Activated CD4-positive, alpha-beta memory T cell treated with anti-CD3 and anti-CD28 coated beads, Interleukin-2, amount 10 ng/mL, durations not matched to agents 7 days and 5 days (primary cell): Measurements from ENCODE around the gene TLCD1. TPM values are rescaled to one million over a fixed set of nuclear protein-coding genes. Genes with fewer than 3 reads are reported as not detected.

ENCODE experiments used
- CTCF ChIA-PET: fragments of 350-600 bp; sonication (Branson Sonifier 250); formaldehyde crosslinking; loops from one replicate; lab custom pipeline; 2021; ENCODE audit warnings: antibody characterized with exemption, inconsistent platforms; lab: Charles Lee
- POLR2A ChIA-PET: fragments of 350-600 bp; sonication (Branson Sonifier 250); formaldehyde crosslinking; loops from one replicate; lab custom pipeline; 2021; ENCODE audit warnings: antibody characterized with exemption; lab: Charles Lee
- DNase-seq: peaks from one replicate; pipeline ENCODE4 v3.0.0-alpha.2; 2020
- H3K27ac Mint-ChIP-seq: one replicate; pipeline ENCODE4 v1.8.0; 2021; ENCODE audit warnings: mild to moderate bottlenecking, mixed read lengths
- H3K27me3 Mint-ChIP-seq: one replicate; pipeline ENCODE4 v1.8.0; 2021; ENCODE audit warnings: mixed read lengths
- H3K36me3 Mint-ChIP-seq: one replicate; pipeline ENCODE4 v1.8.0; 2021; ENCODE audit warnings: low read depth, mixed read lengths
- H3K4me1 Mint-ChIP-seq: one replicate; pipeline ENCODE4 v1.8.0; 2021; ENCODE audit warnings: mixed read lengths
- H3K4me3 Mint-ChIP-seq: one replicate; pipeline ENCODE4 v1.8.0; 2021; ENCODE audit warnings: mild to moderate bottlenecking, mixed read lengths
- H3K9me3 Mint-ChIP-seq: one replicate; pipeline ENCODE4 v1.8.0; 2021; ENCODE audit warnings: mixed read lengths
- total RNA-seq, 2 experiments: library from RNA; stranded (reverse); gene quantifications; one replicate each; pipeline ENCODE4 v1.2.3, GENCODE V29; 2021

Gene TLCD1
- total RNA-seq, 2 experiments from 2014 or later, result 1.4 to 2.3 TPM

DNA sequence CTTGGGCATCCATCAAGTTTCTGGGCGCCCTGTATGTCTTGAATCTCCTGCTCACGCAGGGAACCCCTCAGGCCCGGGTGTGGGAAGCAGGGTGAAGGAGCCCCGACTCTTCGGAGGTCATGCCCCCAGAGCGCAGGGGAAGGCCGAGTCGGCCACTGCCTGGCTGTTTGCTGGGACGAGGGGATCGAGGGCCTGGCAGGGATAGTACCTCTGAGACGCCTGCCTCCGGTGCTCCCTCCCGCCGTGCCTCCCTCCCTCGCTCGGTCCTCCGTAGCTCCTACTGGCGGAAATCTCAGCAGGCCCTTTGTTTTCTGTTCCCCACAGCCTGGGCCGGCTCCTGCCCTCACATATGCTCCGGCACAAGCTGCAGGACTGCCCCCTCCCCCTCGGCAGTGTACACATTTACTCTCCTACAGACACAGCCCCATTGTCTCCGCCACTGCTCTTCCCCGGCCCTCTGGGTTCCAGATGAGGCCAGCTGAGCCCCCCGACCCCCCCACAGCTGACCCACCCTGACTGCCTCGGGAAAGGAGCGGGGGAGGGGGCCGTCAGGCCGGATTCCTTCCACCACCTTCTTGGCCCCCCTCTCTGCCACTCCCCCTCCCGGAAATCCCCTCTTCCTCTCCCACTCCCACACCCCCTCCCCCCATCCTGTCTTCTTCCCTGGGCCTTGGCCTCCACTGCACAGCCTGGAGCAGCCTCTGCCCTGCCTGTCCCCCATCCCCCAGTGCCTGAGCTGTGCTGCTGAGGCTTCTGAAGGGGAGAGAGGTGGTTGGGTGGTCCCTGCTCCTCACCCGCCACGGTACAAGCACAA, 19.1 kb upstream of the TLCD1 start:
- DNase-seq, result peak; percentile 50
- peak overlapping the region; percentile 82 for H3K4me3 Mint-ChIP-seq
- peaks cover 3% of the 10 kb centered on the region for H3K9me3 Mint-ChIP-seq
- peak overlapping the region; percentile 82 for H3K27ac Mint-ChIP-seq
- POLR2A ChIA-PET, result interaction anchor here (0.8 to 16.8 kb wide), 8 partner anchors 10 to 204 kb away, joined by 3 to 426 read pairs (median 4); partner anchors contain the start of genes DHRS13, NEK8, RPL23A and TLCD1
- CTCF ChIA-PET, result interaction anchor here (0.5 to 17.2 kb wide), 4 partner anchors 18 to 181 kb away, joined by 3 to 458 read pairs (median 4); partner anchors contain the start of genes NEK8, RPL23A and TLCD1
- H3K27me3 Mint-ChIP-seq, result no peaks in the 10 kb centered on the region
- peaks cover 38% of the 10 kb centered on the region for H3K36me3 Mint-ChIP-seq
- H3K4me1 Mint-ChIP-seq, result peaks cover 36% of the 10 kb centered on the region

DNA sequence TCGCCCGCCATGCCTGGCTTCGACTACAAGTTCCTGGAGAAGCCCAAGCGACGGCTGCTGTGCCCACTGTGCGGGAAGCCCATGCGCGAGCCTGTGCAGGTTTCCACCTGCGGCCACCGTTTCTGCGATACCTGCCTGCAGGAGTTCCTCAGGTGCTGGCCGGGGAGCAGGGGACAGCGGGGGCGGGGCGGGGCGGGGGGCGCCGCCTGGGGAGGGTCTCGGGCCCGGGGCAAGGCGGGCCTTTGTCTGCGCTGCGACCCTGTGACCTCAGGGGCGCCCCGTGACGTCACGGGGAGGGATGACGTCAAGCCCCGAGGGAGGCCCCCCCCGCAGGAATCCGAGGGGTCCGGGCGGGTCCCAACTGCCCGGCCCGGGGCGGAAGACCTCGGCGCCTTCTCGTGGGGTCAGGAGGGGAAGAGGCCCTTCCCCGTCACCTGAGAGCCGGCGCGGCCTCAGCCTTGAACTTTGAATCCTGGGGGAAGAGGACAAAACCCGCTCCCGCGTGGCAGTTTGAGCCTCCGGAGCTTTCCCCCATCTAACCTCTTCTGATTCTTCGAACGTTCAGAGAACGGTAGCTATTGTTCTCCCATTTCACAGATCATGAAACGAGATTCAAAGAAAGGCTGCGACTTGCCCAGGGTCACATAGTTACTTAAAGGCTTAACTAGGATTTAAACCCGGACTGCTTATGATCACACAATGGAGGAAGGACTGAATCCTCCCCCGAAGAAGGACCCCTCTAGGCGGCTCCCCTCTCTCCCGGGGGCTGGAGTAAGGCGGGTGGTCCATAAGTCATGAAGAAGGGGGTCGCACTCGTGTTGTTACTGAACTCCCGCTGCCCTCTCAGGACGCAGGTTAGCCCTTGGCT, 18.3 kb upstream of the TLCD1 start:
- ChIA-PET POLR2A (interaction anchor here (0.8 to 16.8 kb wide), 9 partner anchors 9 to 205 kb away, joined by 3 to 426 read pairs (median 5); partner anchors contain the start of genes DHRS13, NEK8, RPL23A and TLCD1), CTCF (interaction anchor here (0.9 to 17.2 kb wide), 3 partner anchors 18 to 182 kb away, joined by 3 to 458 read pairs (median 5); partner anchors contain the start of genes NEK8, RPL23A and TLCD1)
- peak; percentile 75 for DNase-seq
- no peaks in the 10 kb centered on the region for H3K27me3 Mint-ChIP-seq
- peaks cover 37% of the 10 kb centered on the region for H3K36me3 Mint-ChIP-seq
- peaks cover 34% of the 10 kb centered on the region for H3K4me1 Mint-ChIP-seq
- H3K9me3 Mint-ChIP-seq, result peaks cover 5% of the 10 kb centered on the region
- H3K27ac Mint-ChIP-seq, result peak overlapping the region; percentile 82
- peak overlapping the region; percentile 82 for H3K4me3 Mint-ChIP-seq

DNA sequence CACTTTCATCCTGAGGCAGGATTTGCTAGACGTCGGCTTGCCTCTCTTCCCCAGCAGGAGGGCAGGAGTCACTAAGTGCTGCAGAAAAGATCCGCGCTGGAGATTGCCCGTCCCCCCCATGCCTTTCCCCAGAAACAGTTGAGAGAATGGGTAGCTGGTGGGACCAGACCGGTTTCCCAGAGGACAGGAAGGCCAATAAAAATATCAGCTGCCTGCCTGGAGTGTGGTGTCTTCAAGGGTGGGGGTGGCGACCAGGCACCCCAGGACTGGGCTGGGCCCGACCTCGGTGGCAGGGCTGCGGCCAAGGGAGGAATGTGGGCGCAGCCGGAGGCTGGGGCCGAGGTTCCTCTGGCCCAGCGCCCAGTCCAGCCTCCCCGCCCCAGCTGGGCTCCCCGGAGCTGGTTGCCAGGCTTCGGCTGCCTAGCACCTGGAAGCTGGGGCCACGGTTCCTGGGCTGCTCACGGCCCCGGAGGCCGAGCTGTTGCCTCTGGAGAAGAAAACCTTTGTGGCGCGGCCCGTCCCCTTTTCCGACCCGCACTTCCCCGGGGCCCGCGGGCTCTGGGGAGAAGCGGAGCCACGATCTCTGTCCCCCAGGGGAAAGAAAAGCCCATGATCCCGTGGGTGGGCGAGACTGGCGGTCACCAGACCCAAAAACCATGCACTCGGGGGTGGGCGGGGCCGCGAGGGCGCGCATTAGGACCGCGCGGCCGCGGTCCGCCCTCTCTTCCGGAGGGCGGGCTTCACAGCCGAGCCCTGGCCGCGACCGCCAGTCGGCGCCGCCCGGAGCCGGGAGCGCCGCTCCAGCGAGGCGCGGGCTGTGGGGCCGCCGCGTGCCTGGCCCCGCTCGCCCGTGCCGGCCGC, 17.4 kb upstream of the TLCD1 start, which contains the start of gene TRAF4:
TRAF4 (plus strand) TSS at position 769 of the 861 bp plus-strand sequence. CDS start 102 bp downstream, outside the sequence.
- peaks cover 34% of the 10 kb centered on the region for H3K4me1 Mint-ChIP-seq
- POLR2A ChIA-PET, result interaction anchor here (0.7 to 16.8 kb wide), 8 partner anchors 8 to 949 kb away, joined by 3 to 426 read pairs (median 4); partner anchors contain the start of genes BLTP2, NEK8, PHF12 and RPL23A

DNA sequence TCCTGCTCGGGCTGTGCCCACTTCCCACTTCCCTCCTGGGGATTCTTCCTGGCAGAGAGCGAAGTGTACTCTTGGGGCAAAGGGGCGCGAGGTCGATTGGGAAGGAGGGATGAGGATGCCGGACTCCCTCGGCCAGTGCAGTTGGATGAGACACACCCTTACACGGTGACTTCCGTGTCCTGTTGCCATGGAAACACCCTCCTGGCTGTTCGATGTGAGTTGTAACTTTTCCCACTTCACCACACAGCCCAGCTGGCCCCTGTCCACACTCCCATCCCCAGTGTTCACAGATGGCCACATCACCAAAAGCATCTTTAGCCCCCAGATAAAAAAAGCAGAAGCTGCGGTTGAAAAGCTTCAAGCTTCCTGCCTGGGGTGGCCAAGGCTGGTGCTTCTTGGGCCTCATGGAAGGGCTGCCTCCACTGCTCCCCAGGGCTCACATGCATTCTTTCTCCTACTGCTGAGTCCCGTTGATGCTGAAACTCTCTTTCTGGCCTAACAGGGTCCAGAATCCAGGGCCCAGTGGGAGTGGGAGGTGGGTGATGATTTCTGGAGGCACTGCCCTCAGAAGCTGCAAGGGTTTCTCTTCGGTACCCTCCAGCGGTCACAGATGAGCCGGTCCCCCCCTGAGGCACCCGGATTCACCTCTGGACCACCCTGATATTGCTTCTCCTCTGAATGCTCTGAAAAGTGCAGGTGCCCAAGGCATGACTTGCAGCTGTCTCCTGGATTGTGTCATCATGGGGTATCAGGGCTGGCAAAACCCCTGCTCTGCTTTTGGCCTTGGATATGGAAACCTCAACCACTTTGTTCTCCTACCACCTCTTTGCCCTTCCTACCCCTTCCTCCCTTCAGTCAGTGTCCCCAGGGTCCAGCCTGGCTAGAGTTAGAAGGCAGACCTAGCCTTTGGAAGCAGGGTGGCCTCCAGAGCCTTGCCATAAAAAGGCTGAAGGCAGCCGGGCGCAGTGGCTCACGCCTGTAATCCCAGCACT, 15.6 kb upstream of the TLCD1 start:
- peaks cover 5% of the 10 kb centered on the region for H3K9me3 Mint-ChIP-seq
- H3K4me1 Mint-ChIP-seq, result peaks cover 31% of the 10 kb centered on the region
- POLR2A ChIA-PET, result interaction anchor here (1.5 to 16.8 kb wide), 3 partner anchors 15 to 30 kb away, joined by 5 to 426 read pairs (median 6); partner anchors contain the start of genes NEK8, PROCA1, RPL23A and TLCD1
- H3K4me3 Mint-ChIP-seq, result no peak overlapping the region
- CTCF ChIA-PET, result interaction anchor here (0.7 to 17.2 kb wide), 2 partner anchors 8 to 15 kb away, joined by 3 to 458 read pairs; partner anchors contain the start of genes NEK8 and TLCD1
- no peak for DNase-seq
- peaks cover 26% of the 10 kb centered on the region for H3K36me3 Mint-ChIP-seq
- no peaks in the 10 kb centered on the region for H3K27me3 Mint-ChIP-seq
- no peak overlapping the region for H3K27ac Mint-ChIP-seq

More for the DNA sequence above, 17.4 kb upstream of the TLCD1 start, which contains the start of gene TRAF4:
- H3K27me3 Mint-ChIP-seq, result no peaks in the 10 kb centered on the region
- peak within 1 kb of the TSS; percentile 82 for H3K4me3 Mint-ChIP-seq
- peaks cover 35% of the 10 kb centered on the region for H3K36me3 Mint-ChIP-seq
- CTCF ChIA-PET, result interaction anchor here (17.2 kb wide), 1 partner anchor 17 kb away, joined by 458 read pairs; the partner anchor contains the start of genes NEK8 and TLCD1
- peaks cover 5% of the 10 kb centered on the region for H3K9me3 Mint-ChIP-seq
- peak within 1 kb of the TSS; percentile 82 for H3K27ac Mint-ChIP-seq
- DNase-seq, result peak; percentile 80

DNA sequence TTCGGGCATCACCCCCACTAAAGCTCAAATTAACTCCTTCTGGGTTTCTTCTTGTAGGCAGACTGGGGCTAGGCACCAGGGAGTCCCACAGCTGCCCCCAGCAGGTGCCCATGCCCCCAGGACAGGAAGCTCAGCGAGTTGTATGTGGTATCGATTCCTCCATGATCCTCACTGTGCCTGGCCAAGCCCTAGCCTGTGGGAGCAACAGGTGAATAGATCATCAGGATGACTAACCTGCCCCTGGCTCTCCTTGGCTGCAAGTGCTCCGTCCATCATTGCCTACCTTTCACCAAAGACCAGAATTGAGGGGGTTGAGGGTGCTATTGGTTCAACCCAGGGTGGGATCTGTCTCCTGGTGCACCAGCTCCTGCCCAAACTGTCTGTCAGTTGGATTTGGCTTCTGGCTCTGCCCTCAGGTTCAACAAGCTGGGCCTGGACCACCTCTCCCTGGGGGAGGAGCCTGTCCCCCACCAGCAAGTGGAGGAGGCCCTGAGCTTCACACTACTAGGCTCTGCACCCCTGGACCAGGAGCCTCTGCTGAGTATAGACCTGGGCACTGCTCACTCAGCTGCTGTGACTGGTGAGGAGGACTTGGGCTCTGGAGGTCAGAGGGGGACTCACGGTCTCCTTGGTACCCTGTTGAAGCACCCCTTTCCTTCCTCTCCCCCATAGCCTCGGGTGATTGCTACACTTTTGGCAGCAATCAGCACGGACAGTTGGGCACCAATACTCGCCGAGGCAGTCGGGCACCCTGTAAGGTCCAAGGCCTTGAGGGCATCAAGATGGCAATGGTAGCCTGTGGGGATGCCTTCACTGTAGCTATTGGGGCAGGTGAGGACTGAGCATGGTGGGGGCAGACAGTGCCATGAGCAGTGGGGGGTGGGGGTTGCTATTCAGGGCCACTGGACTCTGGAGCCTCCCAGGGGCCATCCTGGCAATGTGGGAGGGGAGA, 14.6 kb upstream of the TLCD1 start:
- H3K36me3 Mint-ChIP-seq, result peaks cover 26% of the 10 kb centered on the region
- no peak for DNase-seq
- no peak overlapping the region for H3K27ac Mint-ChIP-seq
- POLR2A ChIA-PET, result interaction anchor here (1.5 to 16.8 kb wide), 2 partner anchors 14 to 29 kb away, joined by 6 to 426 read pairs; partner anchors contain the start of genes NEK8, PROCA1, RPL23A and TLCD1
- no peak overlapping the region for H3K4me3 Mint-ChIP-seq
- H3K27me3 Mint-ChIP-seq, result no peaks in the 10 kb centered on the region
- CTCF ChIA-PET, result interaction anchor here (1.1 to 17.2 kb wide), 2 partner anchors 14 to 213 kb away, joined by 3 to 458 read pairs; partner anchors contain the start of genes NEK8 and TLCD1
- peaks cover 24% of the 10 kb centered on the region for H3K4me1 Mint-ChIP-seq
- H3K9me3 Mint-ChIP-seq, result peaks cover 5% of the 10 kb centered on the region

DNA sequence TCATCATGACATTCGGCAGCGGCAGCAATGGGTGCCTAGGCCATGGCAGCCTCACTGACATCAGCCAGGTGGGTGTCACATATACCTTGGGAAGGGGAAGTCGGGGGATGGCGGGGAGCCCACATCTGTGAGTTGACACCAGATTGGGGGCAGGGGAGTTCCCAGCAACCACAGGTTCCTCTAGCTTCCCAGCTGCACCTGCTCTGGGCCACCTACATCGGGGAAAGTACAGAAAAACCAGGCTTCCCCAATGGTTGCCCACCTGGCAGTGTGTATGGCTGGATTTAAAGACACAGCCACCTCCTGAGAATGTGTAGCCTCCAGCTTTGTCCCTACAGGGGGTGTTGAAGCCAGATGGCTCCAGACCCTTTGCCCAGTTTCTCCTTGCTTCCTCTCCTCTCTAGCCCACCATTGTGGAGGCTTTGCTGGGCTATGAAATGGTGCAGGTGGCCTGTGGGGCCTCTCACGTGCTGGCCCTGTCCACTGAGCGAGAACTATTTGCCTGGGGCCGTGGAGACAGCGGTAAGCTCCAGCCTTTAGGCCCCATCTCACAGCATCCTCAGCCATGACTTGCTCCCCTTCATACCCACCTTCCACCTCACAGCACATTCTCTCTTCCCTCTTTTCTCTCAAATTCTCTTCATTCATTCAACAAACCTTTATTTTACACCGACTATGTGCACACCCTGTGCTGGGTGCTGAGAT, 12.8 kb upstream of the TLCD1 start:
- Mint-ChIP-seq H3K4me1 (peaks cover 18% of the 10 kb centered on the region), H3K36me3 (peaks cover 20% of the 10 kb centered on the region), H3K4me3 (no peak overlapping the region), H3K27ac (no peak overlapping the region), H3K9me3 (peaks cover 5% of the 10 kb centered on the region), H3K27me3 (no peaks in the 10 kb centered on the region)
- no peak for DNase-seq
- CTCF ChIA-PET, result interaction anchor here (17.2 kb wide), 1 partner anchor 12 kb away, joined by 458 read pairs; the partner anchor contains the start of genes NEK8 and TLCD1
- POLR2A ChIA-PET, result interaction anchor here (16.8 kb wide), 1 partner anchor 12 kb away, joined by 426 read pairs; the partner anchor contains the start of genes NEK8, RPL23A and TLCD1

DNA sequence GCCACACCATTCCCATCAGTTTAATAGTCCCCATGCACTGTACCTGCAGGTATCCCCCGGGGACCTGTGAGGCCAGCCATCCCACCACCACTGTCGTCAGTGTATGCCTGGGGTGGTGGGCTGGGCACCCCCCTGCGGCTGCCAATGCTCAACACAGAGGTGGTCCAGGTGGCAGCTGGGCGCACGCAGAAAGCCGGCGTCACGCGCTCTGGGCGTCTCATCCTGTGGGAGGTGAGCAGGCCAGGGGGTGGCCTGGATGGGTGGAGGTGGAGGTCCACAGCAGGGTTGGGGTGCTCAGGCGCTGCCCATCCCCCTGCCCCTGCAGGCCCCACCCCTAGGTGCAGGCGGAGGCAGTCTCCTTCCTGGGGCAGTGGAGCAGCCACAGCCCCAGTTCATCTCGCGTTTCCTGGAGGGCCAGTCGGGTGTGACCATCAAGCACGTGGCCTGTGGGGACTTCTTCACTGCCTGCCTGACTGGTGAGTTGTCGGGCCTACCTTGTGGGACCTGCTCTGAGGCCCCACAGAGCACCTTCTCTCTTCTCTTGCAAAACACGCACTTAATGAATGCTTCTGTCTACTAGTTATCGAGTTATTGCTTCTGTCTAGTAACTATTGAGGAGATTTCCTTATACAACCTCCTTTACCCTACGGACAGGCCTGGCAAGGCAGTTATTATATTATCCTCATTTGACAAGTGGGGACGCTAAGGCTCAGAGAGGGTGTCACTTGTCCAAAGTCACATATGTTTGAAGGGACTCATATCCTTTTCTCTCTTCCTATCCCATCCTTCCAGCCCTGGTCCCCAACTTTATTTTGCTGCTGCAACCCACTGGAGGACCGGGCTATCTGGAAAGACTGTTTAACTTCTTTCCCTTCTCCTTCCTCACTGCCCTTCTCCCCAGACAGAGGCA, 12.0 kb upstream of the TLCD1 start:
- Mint-ChIP-seq H3K4me3 (no peak overlapping the region), H3K4me1 (peaks cover 15% of the 10 kb centered on the region), H3K27ac (no peak overlapping the region), H3K27me3 (no peaks in the 10 kb centered on the region), H3K9me3 (peaks cover 5% of the 10 kb centered on the region), H3K36me3 (peaks cover 20% of the 10 kb centered on the region)
- DNase-seq, result no peak
- ChIA-PET CTCF (interaction anchor here (17.2 kb wide), 1 partner anchor 12 kb away, joined by 458 read pairs; the partner anchor contains the start of genes NEK8 and TLCD1), POLR2A (interaction anchor here (16.8 kb wide), 1 partner anchor 11 kb away, joined by 426 read pairs; the partner anchor contains the start of genes NEK8, RPL23A and TLCD1)

DNA sequence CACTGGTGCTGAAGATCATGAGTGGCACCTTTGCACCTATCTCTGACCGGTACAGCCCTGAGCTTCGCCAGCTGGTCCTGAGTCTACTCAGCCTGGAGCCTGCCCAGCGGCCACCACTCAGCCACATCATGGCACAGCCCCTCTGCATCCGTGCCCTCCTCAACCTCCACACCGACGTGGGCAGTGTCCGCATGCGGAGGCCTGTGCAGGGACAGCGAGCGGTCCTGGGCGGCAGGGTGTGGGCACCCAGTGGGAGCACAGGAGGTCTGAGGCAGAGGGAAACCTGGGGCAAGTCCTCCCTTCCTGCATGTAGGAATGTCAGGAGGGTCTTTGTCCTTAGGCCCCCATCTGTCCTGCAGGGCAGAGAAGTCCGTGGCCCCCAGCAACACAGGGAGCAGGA, 11.3 kb upstream of the TLCD1 start:
- H3K27me3 Mint-ChIP-seq, result no peaks in the 10 kb centered on the region
- H3K4me1 Mint-ChIP-seq, result peaks cover 14% of the 10 kb centered on the region
- POLR2A ChIA-PET, result no interaction called here
- no peak for DNase-seq
- H3K9me3 Mint-ChIP-seq, result peaks cover 5% of the 10 kb centered on the region
- H3K27ac Mint-ChIP-seq, result no peak overlapping the region
- peaks cover 20% of the 10 kb centered on the region for H3K36me3 Mint-ChIP-seq
- H3K4me3 Mint-ChIP-seq, result no peak overlapping the region
- CTCF ChIA-PET, result no interaction called here
